CD4-positive, alpha-beta T cell treated with Interleukin-4 for 4 hours (primary cell): ENCODE measurements around the gene CFAP61.
"Not testable (repeated sequence)": the region's sequence is repeated elsewhere in the genome, so short reads cannot be mapped to it uniquely, and the experiment has no call there.

ENCODE experiments used
- DNase-seq: peaks from one replicate; pipeline ENCODE4 v3.0.0-alpha.2; 2020

The CFAP61 gene

DNA sequence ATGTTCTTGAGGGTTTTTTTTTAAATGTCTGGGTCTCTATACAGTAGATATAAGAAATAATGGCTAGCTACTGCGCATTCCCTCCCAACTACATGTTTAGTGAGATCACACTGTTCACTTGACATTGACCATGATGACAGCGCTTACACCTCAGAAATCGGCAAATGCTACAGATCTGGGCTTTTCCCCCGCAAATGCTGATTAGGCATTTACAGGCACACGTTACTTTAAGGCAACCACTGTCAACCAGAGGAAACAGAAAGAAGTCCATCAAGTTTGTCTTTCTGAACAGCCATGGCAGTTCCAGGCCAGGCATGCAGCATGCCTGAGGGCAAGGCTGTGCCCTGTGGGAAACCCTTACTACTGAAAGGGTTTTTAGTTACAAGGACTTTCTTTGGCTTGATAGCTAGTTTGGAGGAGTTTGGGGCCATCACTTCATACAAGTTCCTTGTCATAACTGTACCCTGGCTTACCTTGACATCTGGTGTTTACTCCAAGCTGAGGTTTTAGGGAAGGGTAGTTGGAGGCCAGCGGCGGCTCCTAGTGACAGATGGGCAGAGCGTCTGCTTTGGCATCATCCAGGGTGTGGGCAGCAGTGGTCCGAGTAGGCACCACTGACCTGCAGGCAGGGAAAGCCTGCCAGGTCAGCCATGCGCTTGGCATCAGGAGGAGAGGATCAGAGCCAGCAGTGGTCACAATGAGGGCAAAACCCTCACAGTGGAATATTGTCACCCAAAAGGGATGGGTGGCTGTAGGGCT is 43.0 kb downstream of the CFAP61 start:
- DNase-seq = no peak

DNA sequence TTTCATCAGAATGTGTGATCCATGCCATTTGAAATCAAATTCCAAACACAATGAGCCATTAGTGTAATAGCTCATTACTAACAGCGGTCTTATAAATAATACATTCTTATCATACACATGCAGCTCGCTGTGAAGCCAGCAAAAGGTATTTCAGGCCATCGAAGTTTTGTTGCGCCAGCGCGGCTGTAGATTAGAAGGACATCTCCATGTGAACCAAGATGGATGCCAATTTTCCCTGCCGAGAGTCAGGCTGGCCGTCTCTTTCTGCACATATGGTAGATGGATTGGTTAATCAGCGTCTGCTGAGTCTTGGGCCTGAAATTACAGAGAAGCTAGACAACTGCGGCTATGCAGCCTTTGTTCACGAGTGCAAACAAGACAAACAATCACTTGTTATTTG is 44.1 kb downstream of the CFAP61 start:
- no peak for DNase-seq

DNA sequence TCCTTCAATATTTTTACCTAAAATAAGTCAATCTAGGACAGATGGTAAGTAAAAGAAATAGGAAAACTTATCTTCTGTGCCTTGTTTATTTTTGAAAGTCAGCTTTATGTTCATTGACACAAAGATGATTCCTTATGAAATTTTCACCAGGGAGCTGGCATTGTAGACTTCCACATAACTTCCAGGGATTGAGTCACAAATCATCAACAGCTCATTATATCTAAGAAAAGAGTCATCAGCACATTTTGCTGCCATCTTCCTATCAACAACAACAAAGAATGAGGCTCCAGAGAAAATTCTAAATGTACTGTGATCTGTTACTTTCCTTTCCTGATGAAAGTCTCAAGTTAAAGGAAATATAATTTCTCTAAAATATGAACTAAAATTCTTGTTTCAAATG is 48.5 kb downstream of the CFAP61 start:
- no peak for DNase-seq

DNA sequence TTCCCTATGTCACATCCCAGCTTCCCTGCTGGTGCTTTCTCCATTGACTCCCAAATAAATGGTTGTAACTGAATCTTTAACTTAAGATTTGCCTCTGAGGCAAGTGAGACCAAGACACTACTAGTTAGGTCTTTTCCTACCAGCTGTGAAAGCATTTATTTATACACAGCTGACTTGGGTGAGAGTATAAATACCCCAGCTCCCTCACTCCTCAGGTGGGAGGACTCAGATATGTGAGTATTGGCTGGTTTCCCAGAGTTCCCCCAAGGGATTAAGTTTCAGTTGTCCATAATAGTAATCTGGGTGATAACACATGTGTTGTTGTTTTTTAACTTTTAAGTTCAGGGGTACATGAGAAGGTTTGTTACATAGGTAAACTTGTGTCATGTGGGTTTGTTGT is 49.8 kb downstream of the CFAP61 start:
- DNase-seq = no peak

DNA sequence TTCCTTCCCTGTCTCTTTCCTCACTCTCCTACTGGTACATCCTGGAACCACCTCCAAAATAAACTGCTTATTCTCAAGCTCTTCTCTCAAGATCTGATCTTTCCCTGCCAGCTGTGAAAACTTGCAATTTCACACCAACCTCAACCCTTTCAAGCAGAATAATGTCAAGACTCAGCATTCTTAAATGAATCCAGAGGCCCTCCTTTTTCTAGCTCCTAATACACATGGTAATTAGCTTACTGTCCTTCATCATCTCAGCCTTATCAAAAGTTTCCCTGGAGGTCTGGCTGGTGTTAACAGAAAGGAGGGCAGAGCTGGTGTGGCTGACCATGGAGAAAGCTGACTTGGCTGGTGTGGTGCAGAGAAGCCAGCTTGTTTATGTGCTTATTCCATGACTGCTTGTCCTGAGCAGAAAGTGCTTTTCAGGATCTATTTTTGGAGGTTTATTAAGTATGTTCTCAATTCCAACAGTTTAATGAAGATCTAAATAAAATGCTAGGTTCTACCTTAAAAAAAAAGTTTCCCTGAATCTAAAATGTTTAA is 50.5 kb downstream of the CFAP61 start:
- DNase-seq = no peak

DNA sequence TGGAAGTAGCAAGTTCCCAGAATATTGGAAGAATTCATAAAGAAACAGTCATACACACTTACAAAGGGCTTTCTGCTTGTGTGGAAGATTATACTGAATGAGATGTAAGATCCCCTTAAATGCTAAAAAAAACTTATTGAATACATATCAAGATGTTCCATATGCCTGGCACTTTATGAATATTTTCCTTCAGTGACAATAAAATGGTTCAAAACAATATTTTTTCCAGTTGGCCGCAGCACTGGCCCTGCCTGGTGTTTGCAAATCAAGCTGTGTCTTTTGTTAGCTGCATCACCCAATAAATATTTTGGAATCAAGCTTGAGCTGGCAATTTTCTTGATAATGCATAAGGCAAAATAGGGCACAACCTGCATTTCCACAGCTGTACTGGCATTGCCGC is 51.2 kb downstream of the CFAP61 start:
- DNase-seq = no peak

DNA sequence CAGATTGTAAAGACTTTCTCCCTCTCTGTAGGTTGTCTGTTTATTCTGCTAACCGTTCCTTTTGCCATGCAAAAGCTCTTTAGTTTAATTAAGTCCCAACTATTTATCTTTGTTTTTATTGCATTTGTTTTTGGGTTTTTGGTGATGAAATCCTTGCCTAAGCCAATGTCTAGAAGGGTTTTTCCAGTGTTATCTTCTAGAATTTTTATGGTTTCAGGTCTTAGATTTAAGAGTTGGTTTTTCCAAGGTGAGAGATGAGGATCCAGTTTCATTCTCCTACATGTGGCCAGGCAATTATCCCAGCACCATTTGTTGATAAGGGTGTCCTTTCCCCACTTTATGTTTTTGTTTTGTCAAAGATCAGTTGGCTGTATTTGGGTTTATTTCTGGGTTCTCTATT is 70.9 kb downstream of the CFAP61 start:
- DNase-seq = not testable (repeated sequence)

DNA sequence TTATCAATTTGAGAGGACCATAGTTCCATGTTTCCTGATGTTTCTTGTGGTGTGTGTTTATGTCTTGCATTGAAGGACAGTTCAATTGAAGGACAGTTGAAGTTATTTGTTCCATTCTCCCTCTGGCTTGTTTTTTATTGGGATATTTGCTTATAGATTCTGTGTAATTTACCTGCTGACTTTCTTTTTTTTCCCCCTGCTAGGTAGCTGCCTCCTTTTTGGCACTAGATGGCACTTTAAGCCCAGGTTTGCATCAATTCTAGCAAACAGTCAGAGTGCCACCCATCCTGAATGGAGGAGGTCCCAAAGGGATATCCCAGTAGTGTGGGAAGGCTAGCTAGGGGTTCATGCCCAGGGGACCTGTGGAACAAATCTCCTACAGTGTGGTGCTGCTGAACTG is 78.1 kb downstream of the CFAP61 start:
- DNase-seq = no peak

DNA sequence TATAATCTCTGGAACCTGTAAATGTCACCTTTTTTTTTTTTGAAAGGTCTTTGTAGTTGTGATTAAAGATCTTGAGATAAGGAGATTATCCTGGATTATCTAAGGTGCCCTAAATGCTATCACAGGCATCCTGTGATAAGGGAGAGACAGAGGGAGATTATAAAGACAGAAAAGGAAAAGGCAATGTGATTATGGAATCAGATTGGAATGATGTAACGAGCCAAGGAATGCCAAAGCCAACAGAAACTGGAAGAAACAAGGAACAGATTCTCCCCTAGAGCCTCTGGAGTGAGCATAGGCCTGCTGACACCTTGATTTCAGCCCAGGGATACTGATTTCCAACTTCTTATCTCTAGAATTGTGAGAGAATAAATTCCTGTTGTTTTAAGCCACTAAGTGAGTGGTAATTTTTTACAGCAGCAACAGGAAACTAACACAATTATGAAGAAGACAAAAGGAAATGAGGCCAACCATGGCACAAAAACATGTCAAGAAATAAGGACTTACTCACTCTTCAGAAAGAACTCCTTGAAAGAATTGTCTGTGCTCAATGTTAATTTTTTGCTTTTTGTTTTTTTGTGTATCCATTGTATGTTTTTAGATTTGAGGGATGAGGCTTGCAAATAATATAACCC is 82.7 kb downstream of the CFAP61 start:
- no peak for DNase-seq

DNA sequence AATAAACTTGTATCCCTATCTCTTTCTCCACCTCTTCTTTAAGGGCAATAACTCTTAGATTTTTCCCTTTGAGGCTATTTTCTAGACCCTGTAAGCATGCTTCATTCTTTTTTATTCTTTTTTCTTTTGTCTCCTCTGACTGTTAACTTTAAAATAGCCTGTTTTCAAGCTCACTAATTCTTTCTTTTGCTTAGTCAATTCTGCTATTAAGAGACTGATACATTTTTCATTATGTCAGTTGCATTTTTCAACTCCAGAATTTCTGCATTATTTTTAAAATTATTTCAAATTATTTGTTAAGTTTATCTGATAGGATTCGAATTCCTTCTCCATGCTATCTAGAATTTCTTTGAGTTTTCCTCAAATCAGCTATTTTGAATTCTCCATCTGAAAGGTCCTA is 84.0 kb downstream of the CFAP61 start:
- DNase-seq = no peak

DNA sequence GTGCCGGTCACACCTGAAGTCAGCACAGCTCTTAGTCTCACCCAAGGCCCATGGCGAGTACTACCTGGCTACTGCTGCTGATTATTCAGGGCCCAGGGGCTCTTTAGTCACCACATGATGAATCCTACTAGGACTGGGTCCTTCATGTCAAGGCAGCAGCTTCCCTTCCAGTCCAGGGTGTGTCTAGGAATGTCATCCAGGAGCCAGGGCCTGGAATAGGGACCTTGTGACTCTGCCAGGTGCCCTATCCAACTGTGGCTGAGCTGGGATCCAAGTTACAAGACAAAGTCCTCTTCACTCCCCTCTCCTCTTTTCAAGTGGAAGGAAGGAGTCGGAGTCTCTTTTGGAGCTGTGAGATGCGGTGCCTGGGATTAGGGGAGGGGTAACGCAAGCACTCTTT is 85.5 kb downstream of the CFAP61 start:
- no peak for DNase-seq

DNA sequence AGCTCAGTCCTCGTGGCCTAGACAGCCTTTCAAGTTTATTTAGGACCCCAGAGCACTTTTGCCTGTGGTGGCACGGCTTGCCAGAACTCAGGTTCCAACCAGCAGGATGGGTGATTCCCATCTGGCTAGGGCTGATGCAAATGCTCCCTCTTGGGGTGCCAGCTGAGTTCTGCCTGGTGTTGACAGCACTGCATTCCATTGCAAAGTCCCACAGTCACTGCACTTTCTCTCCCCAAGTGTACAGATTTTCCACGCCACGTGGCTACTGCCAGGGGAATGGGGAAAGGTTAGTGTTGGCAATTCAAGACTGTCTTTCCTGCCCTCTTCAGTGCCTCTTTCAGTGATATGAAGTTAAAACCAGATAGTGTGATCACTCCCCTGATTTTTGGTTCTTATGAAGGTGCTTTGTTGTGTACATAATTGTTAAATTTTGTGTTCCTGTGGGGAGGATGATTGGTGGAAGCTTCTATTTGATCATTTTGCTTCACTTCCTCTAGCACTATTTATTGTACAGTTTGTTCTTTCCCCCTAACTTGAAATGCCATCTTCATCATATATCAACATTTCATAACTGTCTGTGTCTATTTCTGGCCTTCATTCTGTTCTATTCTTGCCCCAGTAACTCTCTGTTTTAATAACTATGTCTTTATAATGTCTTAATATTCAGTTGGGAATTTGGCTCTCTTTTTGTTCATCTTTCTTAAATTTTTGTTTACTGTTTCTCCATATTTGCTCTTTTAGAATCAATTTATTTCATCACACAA is 86.2 kb downstream of the CFAP61 start:
- DNase-seq = no peak

DNA sequence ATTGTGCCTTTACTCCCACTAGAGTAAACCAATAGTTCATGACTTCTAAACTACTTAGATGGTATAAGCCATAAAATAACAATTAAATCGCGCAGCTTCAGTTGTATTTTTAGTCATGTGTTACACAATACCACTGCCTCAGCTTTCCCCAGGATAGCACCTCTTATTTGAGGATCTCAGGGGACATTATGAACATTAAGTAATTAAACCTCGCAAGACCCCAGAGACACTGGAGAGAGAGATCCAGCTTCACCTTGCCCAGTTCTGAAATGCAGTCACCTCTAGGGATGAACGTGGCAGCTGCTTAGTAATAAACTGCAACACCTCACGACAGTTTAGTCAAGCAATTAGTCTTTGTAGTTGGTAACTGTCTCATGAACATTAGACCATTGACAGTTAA is 87.1 kb downstream of the CFAP61 start:
- no peak for DNase-seq

DNA sequence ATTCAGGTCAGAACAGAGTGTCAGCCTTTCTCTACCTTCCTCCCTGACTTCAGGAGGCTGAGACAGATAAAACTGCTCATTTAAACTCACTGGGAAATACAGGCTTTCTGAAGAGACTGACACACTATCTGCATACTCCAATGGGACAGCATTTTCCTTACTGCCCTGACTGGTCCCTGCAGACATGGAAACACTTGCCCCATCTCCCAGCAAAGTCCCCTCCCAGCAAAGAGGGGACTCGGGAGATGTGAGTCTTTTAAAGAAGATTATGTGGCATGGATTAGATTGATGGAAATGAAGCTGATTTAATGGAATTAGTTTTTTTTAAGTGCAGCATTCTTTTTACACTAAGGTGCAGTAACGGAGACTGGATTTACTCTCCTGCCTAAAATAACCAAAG is 90.8 kb downstream of the CFAP61 start:
- no peak for DNase-seq

DNA sequence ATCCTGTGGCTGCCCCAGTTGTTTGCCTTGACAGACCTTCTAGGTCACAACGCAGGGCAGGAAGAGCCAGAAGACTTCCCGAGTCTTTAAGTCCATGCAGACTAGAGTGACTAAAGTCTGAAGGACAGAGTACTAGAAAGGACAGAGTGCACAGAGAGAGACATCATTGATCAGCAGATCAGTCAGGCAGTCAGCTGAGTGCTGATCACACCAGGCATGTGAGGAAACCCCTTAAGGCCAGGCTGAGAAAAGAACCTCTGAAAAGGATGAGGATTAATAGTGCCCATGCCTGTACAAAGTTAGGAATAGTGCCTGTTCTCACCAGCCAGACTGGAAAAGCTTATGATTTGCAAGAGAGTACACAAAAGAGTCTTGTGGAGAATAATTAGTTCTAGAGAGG is 91.3 kb downstream of the CFAP61 start:
- DNase-seq = no peak

DNA sequence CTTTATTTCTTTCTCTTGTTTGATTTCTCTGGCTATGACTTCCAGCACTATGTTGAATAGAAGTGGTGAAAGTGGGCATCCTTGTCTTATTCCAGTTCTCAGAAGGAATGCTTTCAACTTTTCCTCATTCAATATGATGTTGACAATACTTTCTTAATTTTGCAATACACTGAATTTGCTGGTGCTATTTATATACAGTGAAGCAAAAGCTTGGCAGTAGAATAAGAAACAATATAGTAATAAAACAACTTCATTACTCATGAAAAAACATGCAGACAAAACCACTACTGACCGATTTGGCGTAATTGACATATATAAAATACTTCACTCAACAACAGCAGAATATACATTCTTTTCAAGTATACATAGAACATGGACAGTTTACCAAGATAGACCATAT is 96.4 kb downstream of the CFAP61 start:
- DNase-seq = no peak

DNA sequence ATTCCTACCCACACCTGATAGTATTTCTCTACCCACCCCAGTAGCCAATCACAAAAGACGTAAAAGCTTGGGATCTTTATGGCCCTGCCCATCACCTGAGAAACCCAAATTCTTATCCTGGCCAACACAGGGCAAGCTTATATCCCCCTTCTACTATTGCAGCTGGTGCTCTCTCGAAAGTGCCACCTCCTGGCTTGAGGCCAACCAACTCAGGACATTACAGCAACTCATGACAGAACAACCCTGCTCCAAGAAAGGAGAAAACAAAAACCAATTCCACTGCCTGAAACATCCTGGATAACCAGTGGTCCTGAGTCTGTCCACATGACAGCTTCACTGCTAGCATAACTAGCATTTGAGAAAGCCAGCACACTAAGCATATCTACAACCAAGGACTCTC is 97.9 kb downstream of the CFAP61 start:
- DNase-seq = no peak

DNA sequence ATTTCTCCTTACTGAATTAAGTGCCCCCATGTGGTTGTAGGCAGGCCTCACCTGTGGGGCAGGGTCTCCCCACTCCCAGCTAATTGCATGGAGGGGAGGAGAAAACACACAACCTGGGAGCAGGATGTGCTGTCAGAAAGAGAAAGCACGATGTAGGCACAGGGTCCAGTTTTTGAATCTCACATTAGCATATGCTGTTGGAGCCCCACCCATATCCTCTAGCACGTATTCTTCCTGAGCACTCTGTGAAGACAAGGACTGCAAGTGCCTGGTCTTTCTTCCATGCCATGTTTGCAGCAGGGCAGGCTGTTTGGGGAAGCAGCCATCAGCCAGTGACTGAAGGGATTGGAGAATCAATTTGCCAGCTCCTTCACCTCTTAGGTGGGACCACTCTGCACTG is 108.2 kb downstream of the CFAP61 start:
- DNase-seq = no peak

DNA sequence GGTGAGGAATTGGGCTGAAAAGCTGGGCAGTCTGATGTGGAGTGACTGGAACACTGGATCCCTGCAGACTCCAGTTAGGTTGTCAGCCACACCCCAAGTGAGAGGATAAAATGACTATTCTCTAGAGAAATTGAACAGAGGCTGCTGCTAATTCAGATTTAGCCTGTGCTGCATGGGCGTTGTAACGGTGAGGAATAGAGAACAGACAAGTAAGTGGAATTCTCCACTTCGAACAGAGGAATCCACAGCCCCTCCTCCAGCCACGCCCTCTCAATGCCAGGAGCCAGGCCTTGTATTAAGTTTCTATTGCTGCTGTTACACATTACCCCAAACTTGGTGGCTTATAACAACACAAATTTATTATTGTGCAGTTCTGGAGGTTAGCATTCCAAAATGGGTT is 109.3 kb downstream of the CFAP61 start:
- no peak for DNase-seq

DNA sequence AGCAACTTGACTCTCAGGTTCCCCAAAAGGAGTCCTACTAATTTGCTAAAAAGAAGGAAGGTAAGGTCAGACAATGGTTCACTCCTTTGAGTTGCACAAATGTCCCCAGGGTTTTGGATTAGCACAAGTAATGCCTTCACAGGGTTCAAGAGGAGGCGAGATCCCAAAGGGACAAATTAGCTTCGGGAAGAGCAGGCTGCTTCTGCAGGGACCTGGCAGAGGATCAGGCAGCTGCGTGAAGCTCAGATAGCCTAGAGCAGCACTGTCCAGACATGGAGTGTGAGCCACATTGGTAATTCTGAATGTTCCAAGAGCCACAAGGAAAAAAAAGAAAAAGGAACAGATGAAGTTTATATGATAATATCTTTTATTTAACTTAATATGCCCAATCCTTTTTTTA is 115.4 kb downstream of the CFAP61 start:
- no peak for DNase-seq

DNA sequence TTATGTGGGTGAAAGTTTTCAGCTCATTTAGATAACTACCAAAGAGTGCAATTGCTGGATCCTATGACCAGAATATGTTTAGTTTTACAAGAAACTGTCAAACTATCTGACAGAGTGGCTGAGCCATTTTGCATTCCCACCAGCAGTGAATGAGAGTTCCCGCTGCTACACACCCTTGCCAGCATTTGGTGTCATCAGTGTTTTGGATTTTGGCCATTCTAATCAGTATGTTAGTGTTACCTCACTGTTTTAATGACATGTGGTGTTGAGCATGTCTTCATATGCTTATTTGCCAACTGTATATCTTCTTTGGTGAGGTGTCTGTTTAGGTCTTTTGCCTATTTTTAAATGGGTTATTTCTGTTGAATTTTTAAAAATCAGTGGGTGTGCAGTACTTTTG is 120.9 kb downstream of the CFAP61 start:
- DNase-seq = no peak

DNA sequence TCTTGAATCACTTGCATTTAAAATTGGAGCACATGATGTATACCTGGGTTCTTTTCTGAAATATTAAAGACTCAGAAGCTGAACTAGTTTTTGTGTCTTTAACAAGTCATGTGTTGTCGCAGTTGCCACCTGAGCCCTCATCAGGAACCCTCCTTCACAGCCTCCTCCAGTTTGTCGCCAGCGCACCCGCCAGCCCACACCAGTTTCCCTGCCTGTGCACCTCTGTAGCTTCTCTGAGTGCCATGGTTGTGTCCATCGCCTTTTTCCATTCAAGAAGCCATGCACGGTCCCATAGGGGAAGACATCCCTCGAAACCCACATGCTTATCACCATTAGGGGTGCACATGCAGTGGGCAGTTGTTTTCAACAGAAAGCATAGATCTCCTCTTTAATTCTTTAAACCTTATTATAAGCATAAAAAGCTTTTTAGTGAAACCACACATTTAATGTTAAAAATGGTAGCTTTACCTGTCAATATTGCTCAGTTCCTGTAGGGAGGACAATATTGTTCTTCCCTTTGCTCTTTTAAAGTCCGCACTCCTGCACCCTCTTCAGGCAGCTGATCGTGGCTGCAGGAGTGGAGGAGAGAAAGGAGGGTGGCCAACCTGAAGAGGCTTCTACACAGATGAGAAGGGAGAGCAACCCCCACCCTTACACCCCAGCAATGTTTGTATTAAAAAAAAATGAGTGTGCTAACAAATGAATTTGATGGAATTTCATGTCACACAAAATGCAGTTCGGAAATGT is 121.9 kb downstream of the CFAP61 start:
- DNase-seq = no peak

DNA sequence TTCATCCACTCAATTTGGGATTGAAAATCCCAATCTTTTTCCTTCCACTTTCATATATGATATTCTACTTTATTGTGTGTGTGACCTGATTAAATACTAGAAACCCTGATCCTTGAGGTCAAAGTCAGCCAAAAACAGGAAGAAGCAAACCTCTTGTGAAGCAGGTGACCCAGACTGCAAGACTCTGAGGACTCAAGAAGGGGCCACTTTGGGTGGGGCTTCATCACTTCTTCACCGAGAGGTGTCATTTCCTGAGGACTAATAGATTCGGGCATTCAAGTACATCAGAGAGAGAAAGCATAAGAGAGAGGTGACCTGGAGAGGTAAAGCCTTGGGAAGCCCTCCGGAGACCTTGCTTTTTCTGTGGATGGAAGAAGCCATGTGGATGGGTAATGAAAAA is 129.0 kb downstream of the CFAP61 start:
- DNase-seq = peak; percentile 23
